Spleen (tissue), 11 donors: ENCODE data around the gene PTPN6. TPM values are rescaled to one million over a fixed set of nuclear protein-coding genes. Genes with fewer than 3 reads are reported as not detected.

Source experiments
- DNase-seq: peaks from one replicate; pipeline ENCODE4 v3.0.0-alpha.2; 2020
- H3K27ac ChIP-seq, 8 donors: fragments of 200-600 bp; sonication (generic) in 7 of 8; 1 replicate in 4 of 8; 2 replicates in 4 of 8; pipeline versions ENCODE4 v1.5.0 to v1.8.0; 2016 to 2021; ENCODE audit warnings: inconsistent platforms in 4 of 8, mild to moderate bottlenecking in 4 of 8, moderate library complexity in 1 of 8
- H3K27me3 ChIP-seq, 7 donors: fragments of 200-600 bp; sonication (generic) in 6 of 7; replicated peaks in 1 of 7; 1 replicate in 4 of 7; 2 replicates in 3 of 7; pipeline versions ENCODE4 v1.5.0 to v1.8.0; 2016 to 2021; ENCODE audit warnings: inconsistent platforms in 3 of 7, mild to moderate bottlenecking in 1 of 7
- H3K36me3 ChIP-seq, 6 donors: fragments of 200-600 bp; sonication (generic) in 5 of 6; 1 replicate in 4 of 6; 2 replicates in 2 of 6; pipeline versions ENCODE4 v1.5.0 to v1.8.0; 2016 to 2021; ENCODE audit warnings: inconsistent platforms in 2 of 6
- H3K4me1 ChIP-seq, 6 donors: fragments of 200-600 bp; sonication (generic) in 5 of 6; 1 replicate in 3 of 6; 2 replicates in 3 of 6; pipeline versions ENCODE4 v1.5.0 to v1.8.0; 2016 to 2021; ENCODE audit warnings: inconsistent platforms in 3 of 6
- H3K4me3 ChIP-seq, 8 donors: fragments of 200-600 bp; sonication (generic) in 7 of 8; 1 replicate in 4 of 8; 2 replicates in 4 of 8; pipeline versions ENCODE4 v1.5.0 to v1.8.0; 2016 to 2021; ENCODE audit warnings: inconsistent platforms in 4 of 8, mild to moderate bottlenecking in 4 of 8, moderate library complexity in 2 of 8
- H3K9me3 ChIP-seq, 8 donors: fragments of 200-600 bp; sonication (generic) in 7 of 8; 1 replicate in 4 of 8; 2 replicates in 4 of 8; pipeline versions ENCODE4 v1.5.0 to v1.8.0; 2016 to 2021; ENCODE audit warnings: inconsistent platforms in 4 of 8
- CTCF ChIP-seq, 11 experiments: fragments of 200-600 bp in 7 of 11; fragments of 450-650 bp in 4 of 11; sonication (generic) in 4 of 11; IDR thresholded peaks in 8 of 11; conservative IDR thresholded peaks in 3 of 11; 1 replicate in 7 of 11; 2 replicates in 4 of 11; pipeline versions ENCODE4 v1.4.0 to v1.8.0; 2016 to 2021; ENCODE audit warnings: antibody characterized with exemption in 11 of 11, inconsistent platforms in 4 of 11, mild to moderate bottlenecking in 1 of 11
- POLR2A ChIP-seq, 3 donors: fragments of 450-650 bp; IDR thresholded peaks; one replicate each; pipeline ENCODE4 v1.5.1; 2017; ENCODE audit warnings: antibody characterized with exemption in 3 of 3, mild to moderate bottlenecking in 1 of 3
- POLR2AphosphoS5 ChIP-seq, 3 donors: sonication (generic); formaldehyde crosslinking; IDR thresholded peaks; one replicate each; pipeline ENCODE4 v1.5.1; 2017; ENCODE audit warnings: antibody characterized with exemption in 3 of 3
- WGBS, 5 donors: extraction: QIAGEN DNeasy Blood & Tissue Kit in 3 of 5; methylation state at CpG; one replicate each; pipeline versions ENCODE4 v1.1.5 to v1.1.7; 2013 to 2018; 5-methylcytosine and 5-hydroxymethylcytosine counted together
- intact Hi-C: fragments of 100-400 bp; cut with DNase I; formaldehyde crosslinking; loops from one replicate; pipeline ENCODE4 v1.15.0; 2023; ENCODE audit warnings: low total_unique reads
- polyA plus RNA-seq, 3 donors: library from polyadenylated mRNA; stranded (reverse); fragments of 200-250 nt; gene quantifications; one replicate each; pipeline ENCODE4 v1.2.1, GENCODE V29; 2013
- total RNA-seq, 7 donors: library from RNA; depleted of rRNA in 3 of 7; stranded (reverse); fragments of >200 nt in 3 of 7; fragmentation: NEBNext Ultra II Directional in 4 of 7; extraction: Animal tissue kit (Norgen Biotek cat#: 25700) in 4 of 7; gene quantifications; one replicate each; pipeline versions ENCODE4 v1.1.0 to v1.2.1, GENCODE V29; 2016 to 2021
- donor health status: healthy with polysubstance abuse.
- donor health status: DM: no; HTN: no; CAD: no; lungs with moderate emphysema.
- donor health status: DM: no; HTN: no; CAD: no.
- donor health status: Bipolar disorder and iron deficiency.
- donor health status: healthy.
- donor health status: DM: no; HTN: no; CAD: no.
- donor health status: DM: yes; HTN: yes; CAD: no.

PTPN6 gene
- total and polyA plus RNA-seq, 10 donors = 314 to 713 (median 426) TPM

- H3K36me3 ChIP-seq = peaks cover 0 to 50% (median 19%) of the 10 kb centered on the region in 6 donors
- H3K27ac ChIP-seq = peak overlapping the region in 5 of 8 donors; percentile 92 to 98 (median 96)
- H3K9me3 ChIP-seq = no peaks in the 10 kb centered on the region
- TF ChIP-seq POLR2AphosphoS5 (IDR thresholded peaks at IDR 0.05) (peak in 1 of 3 donors; percentile 3), CTCF (IDR thresholded peaks at IDR 0.05 in 8 of 11, conservative IDR thresholded peaks at IDR 0.05 in 3 of 11) (no peak), POLR2A (IDR thresholded peaks at IDR 0.05) (no peak)
- intact Hi-C loops = no loop called here
- peaks cover 17 to 78% (median 61%) of the 10 kb centered on the region in 6 donors for H3K4me1 ChIP-seq
- 64 to 84% (median 71%) methylated on average over 2 of the region's 2 CpGs for WGBS, 5 donors
- no peak overlapping the region for H3K4me3 ChIP-seq
- no peaks in the 10 kb centered on the region for H3K27me3 ChIP-seq
- no peak for DNase-seq
These were observed 12.0 kb upstream of the PTPN6 start for GRCh38 chr12:6939191-6939540.

GRCh38 chr12:6941267-6941666 lies 9.9 kb upstream of the PTPN6 start:
- no peak overlapping the region for H3K4me3 ChIP-seq
- peaks cover 0 to 36% (median 4%) of the 10 kb centered on the region in 6 donors for H3K36me3 ChIP-seq
- peaks cover 31 to 78% (median 66%) of the 10 kb centered on the region in 6 donors for H3K4me1 ChIP-seq
- intact Hi-C loops = loop anchor here (10.0 kb wide), 1 partner anchor 174 kb away; no protein-coding TSS in a partner anchor
- H3K9me3 ChIP-seq = no peaks in the 10 kb centered on the region
- peak overlapping the region in 2 of 8 donors; percentile 7 to 17 for H3K27ac ChIP-seq
- no peak for TF ChIP-seq POLR2A (IDR thresholded peaks at IDR 0.05)
- TF ChIP-seq CTCF (IDR thresholded peaks at IDR 0.05 in 8 of 11, conservative IDR thresholded peaks at IDR 0.05 in 3 of 11) = no peak
- TF ChIP-seq POLR2AphosphoS5 (IDR thresholded peaks at IDR 0.05) = peak; percentile 39 to 78 (median 46)
- WGBS, 5 donors = 87 to 96% (median 92%) methylated on average over 11 to 12 of the region's 12 CpGs
- H3K27me3 ChIP-seq = no peaks in the 10 kb centered on the region
- peak; percentile 79 for DNase-seq

- no peaks in the 10 kb centered on the region for H3K9me3 ChIP-seq
- H3K27ac ChIP-seq = peak overlapping the region in 1 of 8 donors; percentile 7
- peaks cover 0 to 31% (median 4%) of the 10 kb centered on the region in 6 donors for H3K36me3 ChIP-seq
- DNase-seq = peak; percentile 79
- peak; percentile 8 to 67 (median 50) for TF ChIP-seq POLR2AphosphoS5 (IDR thresholded peaks at IDR 0.05)
- no peak for TF ChIP-seq POLR2A (IDR thresholded peaks at IDR 0.05)
- no peak for TF ChIP-seq CTCF (IDR thresholded peaks at IDR 0.05 in 8 of 11, conservative IDR thresholded peaks at IDR 0.05 in 3 of 11)
- H3K4me3 ChIP-seq = no peak overlapping the region
- 81 to 92% (median 87%) methylated on average over 12 of the region's 12 CpGs for WGBS, 5 donors
- H3K4me1 ChIP-seq = peaks cover 35 to 78% (median 66%) of the 10 kb centered on the region in 6 donors
- intact Hi-C loops = loop anchor here (10.0 kb wide), 1 partner anchor 173 kb away; no protein-coding TSS in a partner anchor
- H3K27me3 ChIP-seq = no peaks in the 10 kb centered on the region
These were observed 9.4 kb upstream of the PTPN6 start for GRCh38 chr12:6941782-6942181.

- Histone ChIP-seq H3K4me3 (no peak overlapping the region), H3K27me3 (no peaks in the 10 kb centered on the region), H3K4me1 (peaks cover 40 to 78% (median 66%) of the 10 kb centered on the region in 6 donors), H3K27ac (peak overlapping the region in 5 of 8 donors; percentile 93 to 99 (median 98)), H3K9me3 (no peaks in the 10 kb centered on the region), H3K36me3 (peaks cover 0 to 30% (median 4%) of the 10 kb centered on the region in 6 donors)
- peak; percentile 84 for DNase-seq
- WGBS, 5 donors = 84 to 90% (median 88%) methylated on average over 11 of the region's 11 CpGs
- intact Hi-C loops = loop anchor here (10.0 kb wide), 1 partner anchor 173 kb away; no protein-coding TSS in a partner anchor
- no peak for TF ChIP-seq POLR2A (IDR thresholded peaks at IDR 0.05)
- TF ChIP-seq POLR2AphosphoS5 (IDR thresholded peaks at IDR 0.05) = peak in 1 of 3 donors; percentile 4
- TF ChIP-seq CTCF (IDR thresholded peaks at IDR 0.05 in 8 of 11, conservative IDR thresholded peaks at IDR 0.05 in 3 of 11) = no peak
These were observed 8.9 kb upstream of the PTPN6 start for GRCh38 chr12:6942331-6942665.
